ENCODE measurements around the gene MORN5.

Gene MORN5

GRCh38 chr9:122159026-122159924 lies at the start of gene MORN5, which contains the start of gene NDUFA8:
Gene MORN5, plus strand, starts transcription at chr9:122159908. Its CDS starts 65 bp downstream, at chr9:122159973.
Gene NDUFA8, minus strand, starts transcription at chr9:122159779. Its CDS starts 102 bp downstream, at chr9:122159677.
- in situ Hi-C loops (cut with MboI; ENCODE audit: low sequenced_read_pairs, unreplicated experiment) = no loop called here
- TF ChIP-seq CTCF (IDR thresholded peaks at IDR 0.05; ENCODE audit: borderline replicate concordance, control extremely low read depth, extremely low read depth, insufficient read depth, missing control alignments) = no peak
- DNase-seq (ENCODE audit: low spot score) = peak; percentile 99

GRCh38 chr9:122110100-122110833 lies 49.4 kb upstream of the MORN5 start:
- DNase-seq (ENCODE audit: low spot score) = no peak
- no peak for TF ChIP-seq CTCF (IDR thresholded peaks at IDR 0.05; ENCODE audit: borderline replicate concordance, control extremely low read depth, extremely low read depth, insufficient read depth, missing control alignments)
- in situ Hi-C loops (cut with MboI; ENCODE audit: low sequenced_read_pairs, unreplicated experiment) = loop anchor here (25.0 kb wide), 1 partner anchor 352 kb away; no protein-coding TSS in a partner anchor

- in situ Hi-C loops (cut with MboI; ENCODE audit: low sequenced_read_pairs, unreplicated experiment) = loop anchor here (25.0 kb wide), 1 partner anchor 351 kb away; no protein-coding TSS in a partner anchor
- DNase-seq (ENCODE audit: low spot score) = no peak
- TF ChIP-seq CTCF (IDR thresholded peaks at IDR 0.05; ENCODE audit: borderline replicate concordance, control extremely low read depth, extremely low read depth, insufficient read depth, missing control alignments) = no peak
Measured at GRCh38 chr9:122111413-122112085, 48.2 kb upstream of the MORN5 start.

- no peak for TF ChIP-seq CTCF (IDR thresholded peaks at IDR 0.05; ENCODE audit: borderline replicate concordance, control extremely low read depth, extremely low read depth, insufficient read depth, missing control alignments)
- in situ Hi-C loops (cut with MboI; ENCODE audit: low sequenced_read_pairs, unreplicated experiment) = loop anchor here (25.0 kb wide), 1 partner anchor 350 kb away; no protein-coding TSS in a partner anchor
- DNase-seq (ENCODE audit: low spot score) = no peak
Measured at GRCh38 chr9:122112238-122112637, 47.5 kb upstream of the MORN5 start.

- DNase-seq (ENCODE audit: low spot score) = no peak
- no peak for TF ChIP-seq CTCF (IDR thresholded peaks at IDR 0.05; ENCODE audit: borderline replicate concordance, control extremely low read depth, extremely low read depth, insufficient read depth, missing control alignments)
- in situ Hi-C loops (cut with MboI; ENCODE audit: low sequenced_read_pairs, unreplicated experiment) = loop anchor here (25.0 kb wide), 1 partner anchor 349 kb away; no protein-coding TSS in a partner anchor
Measured at GRCh38 chr9:122113574-122113973, 46.1 kb upstream of the MORN5 start.
